SK-N-MC (cell line): ENCODE measurements around the gene AK8.

Experiments used
- EZH2 ChIP-seq: fragments of 200-600 bp; sonication (generic); IDR thresholded peaks from one replicate; pipeline ENCODE4 v1.6.1; 2017; ENCODE audit warnings: antibody characterized with exemption
- POLR2AphosphoS5 ChIP-seq: IDR thresholded peaks from 2 replicates; pipeline ENCODE4 v1.6.1; 2012; ENCODE audit warnings: mild to moderate bottlenecking, low read depth, low read length, borderline replicate concordance

GRCh38 chr9:132776891-132777290, 101.2 kb downstream of the AK8 start:
- TF ChIP-seq EZH2 (no peak), POLR2AphosphoS5 (no peak)
